PFSK-1 (cell line): Measurements from ENCODE around the gene ARID4B.

Experiments
- POLR2AphosphoS5 ChIP-seq: IDR thresholded peaks from 2 replicates; pipeline ENCODE4 v1.6.1; 2012; ENCODE audit warnings: low read depth, mild to moderate bottlenecking, control low read depth, low read length, moderate library complexity
- TAF1 ChIP-seq: IDR thresholded peaks from 2 replicates; pipeline ENCODE4 v1.6.1; 2012; ENCODE audit warnings: low read length, control low read depth, borderline replicate concordance; ENCODE audit not compliant: insufficient read depth

DNA sequence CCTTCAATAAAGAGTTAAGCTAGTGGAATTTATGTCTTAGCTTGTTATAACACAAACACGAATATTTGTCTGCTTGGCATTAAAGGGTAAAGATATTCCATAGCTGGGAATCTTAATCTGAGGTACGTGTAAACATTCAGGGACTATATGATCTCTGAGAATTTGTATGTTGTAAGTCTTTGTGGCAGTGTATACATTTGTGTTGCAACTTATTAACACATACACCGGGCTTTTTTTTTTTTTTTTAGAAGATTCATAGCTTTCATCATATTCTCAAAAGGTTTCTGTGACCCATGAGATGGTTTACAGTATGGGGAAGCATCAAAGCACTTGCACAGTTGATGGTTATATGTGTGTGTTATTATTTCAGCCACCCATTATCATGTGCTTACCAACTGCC is 3.4 kb upstream of the ARID4B start:
- TF ChIP-seq POLR2AphosphoS5 (no peak), TAF1 (no peak)
